22Rv1 (cell line): ENCODE results near the gene ANKRD27.

Source experiments
- H3K27ac ChIP-seq: fragments of 450-650 bp; 2 replicates; pipeline ENCODE4 v1.5.1; 2017
- ZFX ChIP-seq: fragments of 450-650 bp; IDR thresholded peaks from 2 replicates; pipeline ENCODE4 v1.6.1; 2017; ENCODE audit warnings: antibody characterized with exemption, borderline replicate concordance
- TF ChIP-seq, protein P1 (sequence below): fragments of 450-650 bp; IDR thresholded peaks from 2 replicates; pipeline ENCODE4 v1.5.1; 2017; ENCODE audit warnings: mild to moderate bottlenecking

The ANKRD27 gene

DNA sequence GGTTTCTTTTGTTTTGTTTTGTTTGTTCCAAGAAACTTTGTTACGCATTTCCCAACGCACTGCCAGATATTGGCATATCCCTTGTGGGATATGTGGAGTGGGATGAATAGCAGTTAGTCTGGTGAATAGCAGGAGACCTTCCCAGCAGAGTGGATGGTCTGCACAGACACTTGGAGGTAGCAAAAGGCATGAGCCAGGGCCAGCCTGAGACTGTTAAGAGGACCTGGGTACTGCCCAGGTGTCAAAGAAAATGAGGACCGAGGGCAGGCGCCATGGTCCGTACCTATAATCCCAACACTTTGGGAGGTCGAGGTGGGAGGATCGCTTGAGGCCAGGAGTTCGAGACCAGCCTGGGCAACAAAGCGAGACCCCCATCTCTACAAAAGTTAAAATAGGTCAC is 107.5 kb downstream of the ANKRD27 start:
- H3K27ac ChIP-seq, result no peak overlapping the region
- TF ChIP-seq, protein P1, sequence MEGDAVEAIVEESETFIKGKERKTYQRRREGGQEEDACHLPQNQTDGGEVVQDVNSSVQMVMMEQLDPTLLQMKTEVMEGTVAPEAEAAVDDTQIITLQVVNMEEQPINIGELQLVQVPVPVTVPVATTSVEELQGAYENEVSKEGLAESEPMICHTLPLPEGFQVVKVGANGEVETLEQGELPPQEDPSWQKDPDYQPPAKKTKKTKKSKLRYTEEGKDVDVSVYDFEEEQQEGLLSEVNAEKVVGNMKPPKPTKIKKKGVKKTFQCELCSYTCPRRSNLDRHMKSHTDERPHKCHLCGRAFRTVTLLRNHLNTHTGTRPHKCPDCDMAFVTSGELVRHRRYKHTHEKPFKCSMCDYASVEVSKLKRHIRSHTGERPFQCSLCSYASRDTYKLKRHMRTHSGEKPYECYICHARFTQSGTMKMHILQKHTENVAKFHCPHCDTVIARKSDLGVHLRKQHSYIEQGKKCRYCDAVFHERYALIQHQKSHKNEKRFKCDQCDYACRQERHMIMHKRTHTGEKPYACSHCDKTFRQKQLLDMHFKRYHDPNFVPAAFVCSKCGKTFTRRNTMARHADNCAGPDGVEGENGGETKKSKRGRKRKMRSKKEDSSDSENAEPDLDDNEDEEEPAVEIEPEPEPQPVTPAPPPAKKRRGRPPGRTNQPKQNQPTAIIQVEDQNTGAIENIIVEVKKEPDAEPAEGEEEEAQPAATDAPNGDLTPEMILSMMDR, result no peak
- no peak for TF ChIP-seq ZFX

DNA sequence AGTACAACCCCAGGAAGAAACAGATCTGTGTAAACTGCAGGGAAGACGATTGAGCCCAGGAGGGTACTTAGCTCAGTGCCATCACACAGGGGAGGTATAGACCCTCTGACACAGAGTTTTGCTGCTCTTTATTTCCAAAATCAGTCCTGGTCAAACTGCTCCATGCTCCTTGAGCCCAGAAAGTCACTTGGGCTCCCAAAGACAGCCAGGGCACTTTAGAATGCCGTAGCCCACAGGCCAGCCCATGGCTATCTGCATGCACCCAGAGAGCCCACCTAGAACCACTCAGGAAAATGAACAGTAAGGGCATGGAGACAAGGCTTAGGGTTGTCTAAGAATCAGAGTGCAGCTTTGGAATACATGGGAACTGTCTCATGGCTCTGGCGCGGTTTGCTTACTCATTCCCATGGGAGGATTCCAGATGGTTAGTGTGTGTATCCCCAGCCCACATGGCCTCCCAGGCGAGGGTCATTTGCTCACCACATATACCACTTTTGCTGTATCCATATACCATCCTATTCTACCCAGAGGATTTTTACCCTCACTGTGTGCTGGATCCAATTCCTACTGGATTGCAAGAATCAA is 108.6 kb downstream of the ANKRD27 start:
- H3K27ac ChIP-seq, result no peak overlapping the region
- TF ChIP-seq ZFX, result no peak
- TF ChIP-seq, protein P1, result no peak

DNA sequence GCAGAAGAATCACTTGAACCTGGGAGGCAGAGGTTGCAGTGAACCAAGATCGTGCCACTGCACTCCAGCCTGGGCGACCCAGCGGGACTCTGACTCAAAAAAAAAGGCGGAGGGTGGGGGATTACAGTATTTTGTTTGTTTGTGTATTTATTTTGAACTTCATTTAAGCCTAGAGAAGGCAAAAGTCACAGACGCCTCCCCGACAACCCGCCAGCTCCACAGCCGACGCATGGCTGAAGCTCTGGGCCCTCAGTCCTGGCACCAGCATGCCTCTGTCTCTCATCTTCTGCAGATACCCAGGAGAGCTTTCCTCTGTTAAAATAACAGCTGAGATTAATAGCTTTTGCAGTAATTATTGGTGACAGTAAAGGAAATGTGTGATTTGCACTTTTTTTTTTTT is 111.2 kb downstream of the ANKRD27 start:
- TF ChIP-seq, protein P1, result no peak
- no peak for TF ChIP-seq ZFX
- no peak overlapping the region for H3K27ac ChIP-seq

DNA sequence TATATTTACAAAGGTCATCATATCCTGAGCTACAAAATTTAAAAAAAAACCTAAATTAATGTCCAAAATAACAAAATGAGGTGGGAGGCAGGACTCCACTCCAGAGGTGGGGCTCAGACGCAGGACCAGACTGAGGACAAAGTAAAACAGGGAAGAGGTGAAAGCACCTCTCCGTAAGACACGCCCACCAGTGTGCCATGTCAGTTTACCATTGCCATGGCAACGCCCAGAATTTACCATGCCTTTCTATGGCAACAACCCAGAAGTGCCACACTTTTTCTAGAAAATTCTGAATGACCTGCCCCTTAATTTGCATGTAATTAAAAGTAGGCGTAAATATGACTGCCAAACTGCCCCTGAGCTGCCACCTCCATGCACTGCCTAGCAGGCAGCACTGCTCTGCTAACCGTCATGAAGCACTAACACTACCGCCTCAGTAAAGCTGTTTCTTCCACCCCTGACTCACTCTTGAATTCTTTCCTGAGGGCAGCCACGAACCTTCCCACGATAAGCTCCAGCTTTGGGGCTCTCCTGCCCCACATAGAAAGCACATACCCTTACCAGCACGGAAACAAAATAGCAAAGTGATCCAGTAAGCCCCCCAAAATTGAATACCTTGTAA is 116.3 kb downstream of the ANKRD27 start:
- no peak overlapping the region for H3K27ac ChIP-seq
- no peak for TF ChIP-seq ZFX
- TF ChIP-seq, protein P1, result no peak

DNA sequence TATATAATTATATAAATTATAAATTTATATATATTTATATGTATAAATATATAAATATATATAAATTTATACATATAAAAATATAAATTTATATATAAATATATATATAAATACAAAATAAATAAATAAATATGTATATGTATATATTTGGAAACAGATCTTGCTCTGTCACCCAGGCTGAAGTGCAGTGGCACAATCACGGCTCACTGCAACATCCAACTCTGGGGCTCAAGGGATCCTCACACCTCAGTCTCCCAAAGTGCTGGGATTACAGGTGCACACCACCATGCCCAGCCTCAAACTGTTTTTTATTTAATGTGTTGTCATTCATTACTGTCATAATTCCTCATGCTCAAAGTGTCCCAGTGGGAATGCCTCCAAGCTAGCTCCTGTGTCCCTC is 119.2 kb downstream of the ANKRD27 start:
- TF ChIP-seq, protein P1, result no peak
- TF ChIP-seq ZFX, result no peak
- H3K27ac ChIP-seq, result no peak overlapping the region

DNA sequence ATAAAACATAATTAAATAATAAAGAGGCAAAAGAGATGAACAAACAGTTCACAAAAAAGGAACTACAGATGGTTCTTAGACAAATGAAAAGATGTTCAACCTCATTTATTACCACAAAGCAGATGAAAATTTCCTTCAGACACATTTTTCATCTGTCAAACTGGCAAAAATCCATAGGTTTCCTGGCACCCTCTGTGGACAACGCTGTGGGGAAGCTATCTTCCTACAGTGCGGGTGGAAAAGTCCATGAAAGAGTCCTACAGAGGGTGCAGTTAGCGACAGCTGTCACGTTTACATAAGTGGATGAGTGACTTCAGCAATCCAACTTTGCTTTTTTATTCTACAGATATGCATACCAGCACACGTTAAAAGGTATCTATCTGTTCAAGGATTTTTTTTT is 124.3 kb downstream of the ANKRD27 start:
- H3K27ac ChIP-seq, result no peak overlapping the region
- TF ChIP-seq ZFX, result no peak
- TF ChIP-seq, protein P1, result no peak
